HL-60/S4 treated with phorbol 12-myristate 13-acetate at 8.2 ng/mL for 4 days and 3 days (cell line): ENCODE data around the gene CCDC43.

Experiments
- in situ Hi-C: fragments of 300-500 bp; cut with MboI; formaldehyde crosslinking; loops from 2 replicates; pipeline ENCODE4 v1.15.0; 2022; ENCODE audit warnings: low sequenced_read_pairs

Gene CCDC43

GRCh38 chr17:44627513-44628242, 61.9 kb downstream of the CCDC43 start:
- in situ Hi-C loops: no loop called here
